ENCODE data around the gene GAPT.
A peak's percentile ranks its signal among the peaks of the same experiment; 100 is the strongest.

The GAPT gene

DNA sequence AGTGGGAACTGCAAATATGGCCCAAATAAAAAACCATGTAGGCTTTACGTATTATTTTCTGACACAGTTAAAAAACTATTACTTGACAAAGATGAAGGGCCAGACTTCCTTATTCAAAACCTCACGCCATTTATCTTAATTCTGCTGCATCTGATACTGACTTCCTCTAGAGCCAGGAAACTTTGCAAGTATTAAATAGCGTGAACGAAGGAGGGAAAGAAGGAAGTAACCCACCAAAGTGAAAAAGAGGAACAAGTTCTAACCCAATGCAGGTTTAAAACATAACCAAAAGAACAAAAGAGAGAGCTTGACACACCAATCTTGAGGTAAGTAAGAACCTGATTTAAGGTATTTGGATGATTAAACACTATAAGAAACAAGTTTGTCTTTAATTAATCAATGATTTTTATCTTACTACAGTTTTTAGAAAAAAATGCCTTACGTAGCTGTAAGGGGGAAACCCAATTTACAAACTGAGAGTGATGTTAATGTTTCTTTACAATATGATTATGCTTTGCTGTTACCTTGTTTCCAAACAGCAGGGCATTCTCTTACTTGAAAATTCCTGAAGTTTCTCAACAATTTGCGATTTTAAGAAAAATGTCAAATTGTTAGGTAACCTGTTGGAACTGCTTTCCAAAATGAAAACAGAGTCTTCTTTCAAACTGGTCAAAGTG lies at the start of gene GAPT:
TSS of gene GAPT (plus strand) at position 220 of the 677 bp plus-strand sequence. CDS start 3,102 bp downstream, outside the sequence.
- DNase-seq: peak; percentile 13

DNA sequence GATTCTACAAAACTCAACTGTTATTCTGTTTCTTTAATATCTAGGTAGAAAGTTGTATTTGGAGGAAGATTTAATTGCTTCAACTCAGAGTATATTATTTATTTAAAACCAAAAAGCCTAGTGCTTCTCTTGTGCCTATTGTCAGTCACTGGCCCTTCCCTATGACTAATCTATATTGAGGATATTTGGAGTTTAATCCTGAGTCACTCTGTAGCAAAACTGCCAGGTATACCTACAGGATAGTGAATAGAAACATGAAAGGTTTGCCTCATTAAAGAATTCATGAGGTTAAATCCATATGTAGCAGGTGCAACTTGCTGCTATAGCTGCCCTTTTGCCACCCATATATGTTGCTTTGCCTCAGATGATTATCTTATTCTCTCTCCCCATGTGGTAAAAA lies 46.4 kb upstream of the GAPT start:
- DNase-seq: no peak

DNA sequence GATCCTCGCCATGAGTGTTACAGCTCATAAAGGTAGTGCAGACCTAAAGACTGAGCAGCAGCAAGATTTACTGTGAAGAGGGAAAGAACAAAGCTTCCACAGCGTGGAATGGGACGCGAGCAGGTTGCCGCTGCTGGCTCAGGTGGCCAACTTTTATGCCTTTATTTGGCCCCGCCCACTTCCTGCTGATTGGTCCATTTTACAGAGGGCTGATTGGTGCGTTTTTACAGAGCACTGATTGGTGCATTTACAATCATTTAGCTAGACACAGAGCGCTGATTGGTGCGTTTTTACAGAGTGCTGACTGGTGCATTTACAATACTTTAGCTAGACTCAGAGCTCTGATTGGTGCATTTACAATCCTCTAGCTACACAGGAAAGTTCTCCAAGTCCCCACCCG lies 45.2 kb upstream of the GAPT start:
- no peak for DNase-seq

DNA sequence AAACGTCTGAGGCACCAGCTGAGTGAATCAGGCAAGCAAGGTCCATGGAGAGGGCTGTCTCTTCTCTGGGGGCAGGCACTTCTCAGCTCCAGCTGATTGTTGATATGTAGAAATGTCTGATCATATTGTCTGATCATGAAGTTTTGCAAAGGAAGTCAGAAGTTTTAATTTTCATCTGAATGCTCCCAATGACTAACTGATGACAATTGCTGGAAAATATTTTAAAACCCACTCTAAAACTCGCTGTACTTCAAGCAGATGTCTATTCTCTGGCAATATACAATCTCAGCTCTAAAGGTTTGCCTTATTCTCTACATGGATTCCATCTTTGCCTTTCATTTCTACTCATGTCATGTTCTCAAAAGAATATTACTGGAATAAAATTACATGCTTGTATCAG lies 44.0 kb upstream of the GAPT start:
- no peak for DNase-seq

DNA sequence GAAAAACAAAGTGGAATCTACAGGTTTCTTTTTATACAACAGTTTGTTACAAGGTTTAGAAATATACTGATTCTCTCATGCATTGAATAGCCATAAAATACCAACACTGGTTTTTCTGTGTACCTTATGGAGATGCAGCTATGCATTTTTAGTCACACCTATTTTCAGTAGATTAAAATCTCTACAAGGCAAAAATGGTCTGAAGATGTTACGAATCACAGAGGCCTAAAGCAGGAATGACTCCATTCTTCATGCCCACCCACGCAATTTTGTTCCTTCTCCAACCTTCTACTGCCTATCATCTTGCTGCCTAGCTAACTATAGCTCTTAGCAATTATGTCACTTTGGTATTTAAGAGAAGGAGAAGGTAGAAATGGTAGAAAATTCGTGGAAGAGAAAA lies 41.2 kb upstream of the GAPT start:
- no peak for DNase-seq

DNA sequence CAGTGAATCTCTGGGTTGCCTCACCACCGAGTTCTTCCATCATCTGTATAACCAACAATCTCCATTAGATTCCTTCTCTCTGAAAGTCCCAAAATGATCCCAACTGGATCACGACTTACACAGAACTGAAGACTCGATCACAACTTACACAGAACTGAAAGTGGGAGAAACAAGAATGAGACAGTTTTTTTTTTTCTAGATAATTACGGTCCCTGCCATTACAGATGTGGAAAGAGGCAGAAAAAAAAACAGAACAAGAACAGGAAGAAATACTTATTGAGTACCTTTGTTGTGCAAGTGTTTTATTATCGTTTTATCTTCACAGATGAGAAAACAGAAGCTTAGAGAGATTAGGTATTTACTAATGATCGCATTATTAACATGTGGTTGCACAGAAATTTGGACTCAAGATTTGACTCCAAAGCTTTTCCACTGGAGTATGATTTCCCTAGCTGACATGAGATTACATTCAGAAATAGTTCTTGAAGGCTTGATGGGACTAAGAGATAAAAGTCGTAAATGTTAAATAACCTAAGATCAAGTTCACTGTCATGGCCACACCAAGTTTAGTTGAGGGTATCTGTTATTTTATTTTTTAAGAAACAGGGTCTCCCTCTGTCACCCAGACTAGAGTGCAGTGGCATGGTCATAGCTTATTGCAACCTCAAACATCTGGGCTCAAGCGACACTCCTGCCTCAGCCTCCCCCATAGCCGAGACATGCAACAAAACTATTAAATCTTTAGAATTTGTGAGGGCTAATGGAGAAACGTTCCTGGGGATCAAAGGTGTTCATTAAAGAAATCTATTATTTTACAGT lies 40.2 kb upstream of the GAPT start:
- no peak for DNase-seq

DNA sequence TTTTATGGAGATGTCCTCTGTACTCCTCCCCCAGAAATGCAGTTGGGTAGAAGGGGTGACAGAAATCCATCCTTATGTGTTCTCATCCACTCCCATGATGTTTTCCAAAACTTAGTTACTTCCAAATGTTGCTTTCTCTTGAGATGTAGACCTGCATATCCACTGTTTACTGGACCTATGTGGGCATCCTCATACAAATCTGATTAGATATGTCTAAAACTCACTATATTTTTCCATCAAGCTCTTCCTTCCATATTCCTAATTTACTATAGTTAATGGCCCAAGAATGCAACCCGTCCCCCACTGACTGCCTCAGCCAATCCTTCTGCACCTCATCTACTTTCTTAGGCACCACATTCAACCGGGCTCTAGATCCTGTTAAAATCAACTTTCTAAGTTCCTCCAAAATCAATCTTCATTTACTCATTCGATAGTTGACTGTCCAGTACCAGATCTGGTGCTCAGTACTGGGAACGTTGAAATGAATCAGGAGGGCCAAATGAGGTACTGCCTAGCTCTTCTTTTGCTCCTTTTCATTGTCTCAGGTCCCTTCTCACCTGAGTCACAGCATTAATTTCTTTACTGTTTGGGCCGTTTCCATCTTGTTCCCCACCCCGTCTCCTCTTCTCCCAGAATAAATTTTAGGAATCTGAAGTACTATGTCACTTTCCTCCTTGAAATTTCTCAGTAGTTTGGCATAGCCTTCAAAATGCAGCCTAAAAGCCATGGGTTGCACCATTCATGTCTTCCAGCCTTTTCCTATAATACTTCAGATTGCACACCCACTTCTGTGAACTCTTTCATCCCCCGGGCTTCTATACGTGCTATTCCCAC lies 39.3 kb upstream of the GAPT start:
- DNase-seq: no peak

DNA sequence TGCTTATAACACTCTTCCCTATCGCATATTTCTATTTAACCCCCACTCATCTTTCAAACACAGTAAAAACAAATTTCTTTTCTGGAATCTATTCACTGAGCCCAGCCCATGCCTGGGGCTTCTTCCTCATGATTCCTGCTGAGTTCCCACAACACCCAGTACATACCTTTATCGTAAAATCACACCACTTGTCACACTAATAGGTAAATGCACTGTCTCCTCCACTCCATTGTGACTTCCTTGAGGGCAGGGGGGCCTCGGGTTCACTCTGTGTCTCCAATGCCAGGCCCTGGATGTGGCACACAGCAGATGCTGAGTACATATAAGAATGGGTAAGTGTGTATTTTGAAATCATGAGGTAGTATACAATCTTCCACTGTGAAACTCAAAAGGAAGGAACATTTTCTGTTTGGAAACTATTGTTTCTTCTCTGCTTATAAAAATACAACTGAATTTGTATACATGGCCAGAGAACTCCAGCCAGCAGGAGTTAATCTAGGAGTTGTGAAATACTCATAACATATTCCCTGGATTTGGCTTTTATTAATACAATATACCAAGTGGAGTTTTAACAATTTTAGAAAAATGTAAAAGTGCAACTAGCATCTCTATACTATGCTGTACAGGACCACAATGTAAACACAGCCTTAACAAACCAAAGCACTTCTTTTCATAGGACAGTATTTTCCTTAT lies 38.5 kb upstream of the GAPT start:
- DNase-seq: no peak

DNA sequence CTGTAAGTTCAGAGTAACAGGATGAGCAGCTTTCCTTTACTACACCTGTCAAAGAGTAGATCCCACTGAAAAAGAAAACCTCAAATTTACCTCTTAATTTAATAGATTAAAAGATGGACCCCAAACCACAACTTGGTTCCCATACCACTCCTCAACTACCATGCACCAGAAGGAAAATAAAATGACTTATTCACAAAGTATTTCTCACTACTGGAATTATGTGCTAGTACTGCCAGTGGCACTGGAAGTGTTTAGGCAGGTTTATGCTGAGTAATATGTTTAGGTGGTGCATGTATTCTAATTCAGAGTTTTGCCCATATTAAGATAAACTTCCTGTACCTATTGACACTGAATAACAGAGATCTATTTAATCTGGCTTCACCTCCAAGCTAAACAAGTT lies 37.9 kb upstream of the GAPT start:
- no peak for DNase-seq

DNA sequence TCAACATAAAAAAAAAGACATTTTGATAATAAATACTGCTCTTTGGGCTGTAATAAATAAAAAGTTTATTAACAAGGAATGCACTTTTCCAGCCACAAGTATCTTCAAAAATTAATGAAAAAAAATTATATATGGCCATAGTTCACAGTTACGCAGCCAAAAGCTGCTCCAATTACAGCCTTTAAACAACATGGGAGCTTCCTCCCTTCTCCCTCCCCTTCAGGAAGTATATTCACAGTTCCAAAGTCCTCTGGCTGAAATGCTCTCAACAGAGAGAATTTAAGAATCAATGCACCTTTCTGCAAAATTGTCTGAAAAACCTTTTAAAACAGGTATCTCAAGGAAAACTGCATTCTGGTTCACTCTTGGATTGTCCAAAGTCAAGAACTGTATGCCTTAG lies 37.2 kb upstream of the GAPT start:
- DNase-seq: no peak

DNA sequence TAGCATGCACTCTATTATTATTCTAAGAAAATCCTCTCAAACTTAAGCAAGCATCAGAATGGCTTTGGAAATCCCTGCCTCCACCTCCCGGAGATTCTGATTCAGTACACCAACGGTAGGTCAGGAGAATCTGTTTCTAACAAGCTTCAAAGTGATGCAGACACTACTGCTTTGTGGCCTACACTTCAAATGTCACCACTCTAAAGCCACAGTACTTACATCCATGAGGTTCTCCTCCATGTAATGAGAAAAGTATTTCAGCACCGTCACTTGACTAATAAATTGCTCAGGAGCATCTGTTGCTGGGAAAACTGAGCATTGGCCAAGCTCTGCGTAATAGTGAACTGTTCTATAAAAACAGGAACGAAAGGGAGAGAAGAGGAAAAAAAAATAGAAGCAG lies 36.2 kb upstream of the GAPT start:
- DNase-seq: no peak

DNA sequence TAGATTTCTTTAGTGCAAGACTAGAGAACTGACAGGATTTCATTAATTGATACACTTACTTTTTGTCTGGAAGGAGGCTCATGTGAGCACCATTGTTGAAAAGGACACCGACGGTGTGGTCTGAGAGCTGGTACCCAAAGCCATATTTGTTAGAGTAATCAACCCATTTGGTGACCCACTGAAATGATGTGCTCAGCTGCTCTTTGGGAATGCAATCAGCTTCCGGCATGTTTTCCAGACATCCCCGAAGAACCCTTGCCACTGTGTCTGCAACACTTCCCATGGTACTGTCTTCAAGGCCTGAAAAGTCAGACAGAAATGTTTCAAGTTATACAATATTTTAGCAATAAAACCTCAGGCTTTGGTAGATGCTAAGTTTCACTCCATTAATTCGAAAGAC lies 35.8 kb upstream of the GAPT start:
- no peak for DNase-seq

DNA sequence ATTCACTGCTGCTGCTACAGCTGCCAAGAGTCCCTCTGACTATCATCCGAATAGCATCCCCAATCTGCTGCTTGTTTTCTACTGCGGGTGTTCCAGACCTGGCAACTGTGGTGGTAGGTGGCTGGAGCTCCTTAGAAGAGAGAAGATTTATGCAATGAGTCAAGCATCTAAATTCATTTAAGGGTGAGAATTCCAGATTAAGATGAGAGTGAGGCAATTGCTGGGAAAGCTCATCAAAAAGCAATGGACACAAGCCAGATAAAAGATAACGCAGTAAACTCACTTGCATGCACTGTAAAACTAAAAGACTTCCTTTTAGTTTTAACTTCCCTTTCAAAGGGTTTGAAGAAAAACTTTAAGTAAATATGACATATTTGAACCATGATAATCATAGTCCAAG lies 35.2 kb upstream of the GAPT start:
- no peak for DNase-seq

DNA sequence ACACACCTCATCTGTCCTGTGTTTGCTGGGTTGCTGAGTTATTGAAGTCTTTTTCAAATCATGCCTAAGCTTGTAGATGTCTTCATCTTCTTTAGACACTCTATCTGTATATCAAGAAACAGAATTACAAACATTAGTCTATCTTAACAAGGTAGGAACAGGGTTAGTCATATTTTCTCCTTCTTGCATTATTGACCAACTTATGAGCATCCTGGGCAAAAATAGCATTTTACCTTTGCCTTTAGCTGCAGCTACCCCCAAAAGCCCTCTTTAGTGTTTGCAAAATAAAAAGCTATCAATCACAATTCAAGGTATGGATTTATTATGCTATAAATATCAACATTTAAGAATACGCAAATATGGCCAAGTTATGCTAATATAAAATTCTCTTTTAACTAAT lies 34.7 kb upstream of the GAPT start:
- DNase-seq: no peak

DNA sequence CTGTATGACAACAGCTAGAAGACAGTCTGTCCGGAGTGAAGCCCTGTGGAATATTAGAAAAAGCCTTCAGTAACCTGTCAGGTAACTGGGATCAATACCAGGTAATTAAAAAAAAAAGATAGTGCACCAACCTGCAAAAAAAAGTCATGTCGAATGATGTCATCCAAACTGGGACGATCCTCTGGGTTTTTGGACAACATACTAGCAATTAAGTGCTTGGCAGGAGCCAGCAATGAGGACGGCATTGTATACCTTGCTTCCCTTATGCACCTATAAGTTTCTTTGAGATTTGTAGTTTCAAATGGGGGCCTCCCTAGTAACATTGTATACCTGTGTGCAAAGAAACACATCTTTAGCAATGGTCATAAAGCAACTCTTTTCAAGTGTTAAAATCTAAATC lies 34.2 kb upstream of the GAPT start:
- no peak for DNase-seq

DNA sequence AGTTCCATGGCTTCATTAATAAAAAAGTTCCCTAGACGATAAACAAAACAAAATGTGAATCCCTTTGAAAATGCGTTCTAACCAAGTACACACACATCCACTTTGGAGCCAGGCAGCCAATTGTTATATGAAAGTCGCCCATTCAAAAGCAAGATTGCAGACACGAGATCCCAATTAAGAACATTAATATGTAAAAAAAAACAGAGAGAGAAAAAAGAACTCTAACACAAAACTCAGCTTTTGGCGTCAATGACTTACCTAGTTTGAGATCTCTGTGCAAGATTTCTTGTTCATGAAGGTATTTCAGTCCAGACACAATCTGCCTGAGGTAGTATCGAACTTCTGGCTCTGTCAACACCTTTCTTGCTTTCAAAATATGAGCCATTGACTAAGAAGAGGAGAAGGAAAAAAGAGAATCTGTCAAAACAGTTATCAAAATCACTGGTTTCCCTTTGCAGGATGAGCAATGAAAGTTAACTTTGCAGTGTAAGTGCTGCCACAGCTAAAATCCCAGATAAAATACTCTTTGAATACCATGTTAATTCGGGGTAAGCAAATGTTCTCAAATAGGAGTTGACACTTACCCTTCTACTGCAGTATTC lies 33.0 kb upstream of the GAPT start:
- no peak for DNase-seq

DNA sequence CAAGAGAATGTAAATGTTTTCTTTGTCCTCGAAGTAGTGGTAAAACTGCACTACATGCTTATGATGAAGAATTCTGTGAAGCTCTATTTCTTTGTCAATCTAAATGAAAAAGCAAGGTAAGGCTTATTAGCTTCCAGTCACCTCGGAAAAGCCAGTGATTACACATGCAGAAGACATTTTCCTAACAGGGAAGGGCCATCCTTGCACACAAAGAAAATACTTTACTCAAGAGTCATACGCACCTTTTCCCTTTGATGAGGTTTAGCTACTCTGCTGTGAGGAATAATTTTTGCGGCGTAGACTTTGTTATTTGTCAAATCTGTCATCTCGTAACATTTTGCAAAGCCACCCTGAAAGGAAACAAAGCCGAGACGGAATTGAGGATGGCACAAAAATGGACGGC lies 32.5 kb upstream of the GAPT start:
- DNase-seq: peak; percentile 7

DNA sequence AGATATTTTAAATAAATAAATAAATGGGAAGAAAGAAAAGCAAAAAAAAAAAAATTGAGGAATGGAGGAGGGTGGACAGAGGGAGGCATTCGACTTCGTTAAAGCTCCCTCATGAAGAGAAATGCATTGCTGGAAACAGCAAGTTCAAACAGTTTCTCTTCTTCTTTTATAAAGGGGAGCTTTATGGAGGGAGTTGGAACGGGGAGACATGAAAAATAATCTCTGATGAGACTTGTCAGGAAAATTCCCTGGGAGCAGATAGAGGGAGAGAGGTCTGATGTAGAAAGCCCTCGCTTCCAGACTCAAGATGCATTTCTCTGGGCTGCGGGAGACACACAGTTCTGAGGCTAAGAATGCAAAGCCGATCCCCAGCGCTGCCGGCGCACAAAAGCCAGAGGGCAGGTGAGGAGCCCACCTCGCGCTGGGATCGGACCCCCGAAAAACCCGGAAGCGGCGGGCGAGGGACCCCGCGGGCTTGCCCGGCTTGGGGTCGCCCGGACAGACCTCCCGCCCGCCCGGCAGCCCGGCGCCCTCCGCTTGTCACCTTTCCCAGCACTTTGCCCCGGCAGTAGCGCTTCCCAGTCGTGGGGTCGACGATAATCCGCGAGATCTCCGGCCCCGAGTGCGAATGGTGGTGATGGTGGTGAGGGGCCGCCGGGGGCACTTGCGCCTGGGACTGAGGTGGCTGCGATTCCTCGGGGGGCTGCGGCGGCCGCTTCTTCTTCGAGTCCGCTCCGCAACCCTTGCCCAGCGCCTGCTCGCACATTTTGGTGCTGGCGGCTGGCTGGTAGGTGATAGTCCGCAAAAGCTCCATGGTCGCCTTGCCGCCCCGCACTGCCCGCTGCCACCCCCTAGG lies 31.9 kb upstream of the GAPT start:
- no peak for DNase-seq

DNA sequence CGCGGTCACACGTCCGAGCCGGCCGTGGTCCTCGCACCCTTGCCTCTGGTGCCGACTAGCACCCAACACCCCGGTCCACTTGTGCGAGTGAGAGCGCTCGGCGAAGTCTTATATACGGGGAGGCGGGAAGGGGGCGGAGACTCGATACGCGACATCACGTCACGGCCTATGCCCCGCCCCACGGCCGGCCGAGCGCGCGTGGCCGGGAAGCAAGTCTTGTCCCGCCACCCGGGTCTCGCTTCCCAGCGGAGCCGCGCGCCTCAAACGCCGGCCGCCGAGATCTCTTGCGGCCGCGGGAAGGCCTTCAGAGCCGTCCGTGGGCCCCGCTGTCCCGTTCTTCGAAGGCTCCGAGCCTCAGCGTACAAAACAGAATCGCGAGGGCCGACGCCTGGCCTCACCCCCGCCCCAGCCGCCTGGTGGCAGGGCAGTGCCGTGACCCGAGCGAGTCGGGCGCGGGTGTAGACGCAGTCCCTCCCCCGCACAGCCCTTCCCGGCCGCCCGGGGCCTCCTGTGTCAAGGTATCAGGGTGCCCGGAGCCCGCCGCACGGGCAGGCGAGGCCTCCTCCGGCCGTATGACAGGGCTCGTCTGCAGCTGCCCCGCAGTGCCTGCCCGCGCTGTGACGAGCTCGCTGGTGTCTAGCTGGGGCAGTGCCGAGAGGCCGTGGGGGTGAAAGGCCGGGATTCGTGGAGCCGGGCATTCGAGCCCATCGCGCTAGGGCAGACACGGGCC lies 31.1 kb upstream of the GAPT start, which contains the start of gene PLK2:
TSS of gene PLK2 (minus strand) at position 85 of the 730 bp plus-strand sequence. CDS start 127 bp downstream, outside the sequence.
- DNase-seq: peak; percentile 91

DNA sequence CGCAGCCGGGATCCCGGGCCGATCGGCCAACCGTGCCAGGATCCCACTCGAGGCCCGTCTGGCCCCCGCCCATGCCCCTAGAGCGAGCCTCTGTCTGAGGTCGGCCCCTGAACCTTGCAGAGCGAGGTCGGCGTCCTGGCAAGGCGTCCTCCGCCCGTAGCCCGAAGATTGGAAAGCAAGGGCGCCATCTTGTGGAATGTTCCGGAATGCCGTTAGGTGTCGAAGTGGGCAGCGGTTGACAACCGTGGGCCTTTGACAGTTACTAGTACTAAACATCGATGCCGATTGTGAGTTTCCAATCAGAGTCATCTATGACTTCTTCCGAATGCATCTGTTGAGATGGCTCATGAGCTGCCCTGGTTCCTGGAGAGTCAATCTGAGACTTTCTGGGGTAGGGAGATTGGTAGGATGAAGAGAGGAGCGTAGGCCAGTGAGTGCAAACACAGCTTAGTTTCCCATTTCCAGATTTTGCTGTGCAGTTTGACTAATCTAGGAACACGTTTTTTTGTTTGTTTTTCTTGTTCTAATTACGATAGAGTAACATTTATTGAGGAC lies 30.4 kb upstream of the GAPT start:
- DNase-seq: peak; percentile 91
